Measurements from ENCODE around the gene TTL.

GRCh38 chr2:112494828-112495227, 12.9 kb downstream of the TTL start:
- TF ChIP-seq EZH2phosphoT487 (IDR thresholded peaks at IDR 0.05) (no peak), CTCF (IDR thresholded peaks at IDR 0.05) (no peak)
